CD4-positive, alpha-beta T cell (primary cell): ENCODE results near the gene SH2D1A. TPM values are rescaled to one million over a fixed set of nuclear protein-coding genes. Genes with fewer than 3 reads are reported as not detected.
A peak's percentile ranks its signal among the peaks of the same experiment; 100 is the strongest.

Experiments used
- ATAC-seq: fragments of 200-7000 bp; cut with Tn5 transposase; one replicate; pipeline ENCODE4 v1.10.0; 2022; ENCODE audit warnings: mild to moderate bottlenecking; ENCODE audit not compliant: poor library complexity
- CTCF ChIA-PET: fragments of 350-600 bp; sonication (Branson Sonifier 250); formaldehyde crosslinking; loops from one replicate; lab custom pipeline; 2021; ENCODE audit warnings: antibody characterized with exemption, inconsistent platforms; lab: Charles Lee
- POLR2A ChIA-PET: fragments of 350-600 bp; sonication (Branson Sonifier 250); formaldehyde crosslinking; loops from one replicate; lab custom pipeline; 2021; ENCODE audit warnings: antibody characterized with exemption, inconsistent platforms; lab: Charles Lee
- DNase-seq, 14 experiments: peaks; one replicate each; pipeline ENCODE4 v3.0.0-alpha.2; 2013 to 2020; ENCODE audit warnings: mixed read lengths in 2 of 14
- H3K27ac ChIP-seq, 2 donors: one replicate each; pipeline versions ENCODE4 v1.5.1 to v1.7.0; 2013; ENCODE audit warnings: low read length in 2 of 2, low read depth in 1 of 2, mild to moderate bottlenecking in 1 of 2
- H3K27me3 ChIP-seq, 2 experiments: 1 replicate in 1 of 2; 2 replicates in 1 of 2; pipeline versions ENCODE4 v1.6.1 to v1.7.0; 2013; ENCODE audit warnings: low read length in 2 of 2, control low read depth in 1 of 2, mild to moderate bottlenecking in 1 of 2, moderate library complexity in 1 of 2; ENCODE audit not compliant: insufficient read depth in 2 of 2, control insufficient read depth in 1 of 2
- H3K36me3 ChIP-seq: one replicate; pipeline ENCODE4 v1.6.1; 2013; ENCODE audit warnings: low read length, control low read depth; ENCODE audit not compliant: insufficient read depth
- H3K4me1 ChIP-seq: one replicate; pipeline ENCODE4 v1.6.1; 2013; ENCODE audit warnings: low read length, control low read depth; ENCODE audit not compliant: insufficient read depth
- H3K4me3 ChIP-seq: one replicate; pipeline ENCODE4 v1.5.1; 2013; ENCODE audit warnings: mild to moderate bottlenecking, low read length, moderate library complexity
- H3K9me3 ChIP-seq, 2 experiments: 1 replicate in 1 of 2; 2 replicates in 1 of 2; pipeline versions ENCODE4 v1.6.1 to v1.7.0; 2013; ENCODE audit warnings: low read length in 2 of 2, mild to moderate bottlenecking in 2 of 2, control low read depth in 1 of 2, moderate library complexity in 1 of 2; ENCODE audit not compliant: control insufficient read depth in 1 of 2, insufficient read depth in 1 of 2
- H3K27ac Mint-ChIP-seq: one replicate; pipeline ENCODE4 v1.8.0; 2020; ENCODE audit warnings: mixed read lengths
- H3K27me3 Mint-ChIP-seq: one replicate; pipeline ENCODE4 v1.8.0; 2021; ENCODE audit warnings: mixed read lengths
- H3K36me3 Mint-ChIP-seq: one replicate; pipeline ENCODE4 v1.8.0; 2021; ENCODE audit warnings: low read depth, mixed read lengths
- H3K4me1 Mint-ChIP-seq: one replicate; pipeline ENCODE4 v1.8.0; 2021; ENCODE audit warnings: low read depth, mixed read lengths
- H3K4me3 Mint-ChIP-seq: one replicate; pipeline ENCODE4 v1.8.0; 2020; ENCODE audit warnings: mild to moderate bottlenecking, mixed read lengths
- H3K9me3 Mint-ChIP-seq: one replicate; pipeline ENCODE4 v1.8.0; 2020; ENCODE audit warnings: mixed read lengths
- CTCF ChIP-seq: fragments of 200-600 bp; IDR thresholded peaks from one replicate; pipeline ENCODE4 v1.8.0; 2022; ENCODE audit warnings: antibody characterized with exemption, mild to moderate bottlenecking
- intact Hi-C, 2 experiments: fragments of 100-400 bp; cut with DNase I in 1 of 2; cut with micrococcal nuclease in 1 of 2; formaldehyde crosslinking; loops; one replicate each; pipeline versions ENCODE4 v1.15.1 to v1.9.0; 2023 to 2025; cut with DNase I, micrococcal nuclease
- total RNA-seq, 174 experiments: library from RNA in 2 of 174; stranded (reverse) in 2 of 174; gene quantifications; one replicate each; pipeline ENCODE4 v1.2.3 and lab custom pipeline; 2021 to 2026

The SH2D1A gene
- total RNA-seq, 2 experiments from 2014 or later: 39.6 to 41.5 TPM

- Mint-ChIP-seq H3K27ac (peak overlapping the region; percentile 12), H3K4me1 (peaks cover 24% of the 10 kb centered on the region), H3K36me3 (no peaks in the 10 kb centered on the region), H3K9me3 (no peaks in the 10 kb centered on the region), H3K4me3 (no peak overlapping the region), H3K27me3 (no peaks in the 10 kb centered on the region)
- Histone ChIP-seq H3K4me1 (peaks cover 5% of the 10 kb centered on the region), H3K27me3 (no peaks in the 10 kb centered on the region), H3K36me3 (no peaks in the 10 kb centered on the region), H3K4me3 (no peak overlapping the region), H3K9me3 (peaks cover 0 to 7% of the 10 kb centered on the region in 2 experiments), H3K27ac (no peak overlapping the region)
- DNase-seq (no peak), ATAC-seq (no peak)
- intact Hi-C loops: loop anchor here in 1 of 2 experiments (5.0 kb wide), 1 partner anchor 42 kb away; no protein-coding TSS in a partner anchor
- ChIA-PET POLR2A (interaction anchor here (1.6 kb wide), 1 partner anchor 10 kb away, joined by 4 read pairs; the partner anchor contains the start of gene SH2D1A), CTCF (no interaction called here)
- no peak for TF ChIP-seq CTCF
Measured at GRCh38 chrX:124335598-124335997, 10.8 kb upstream of the SH2D1A start.

- DNase-seq (no peak), ATAC-seq (no peak)
- no peak overlapping the region for H3K27ac ChIP-seq
- Mint-ChIP-seq H3K27me3 (no peaks in the 10 kb centered on the region), H3K9me3 (no peaks in the 10 kb centered on the region), H3K4me3 (no peak overlapping the region), H3K4me1 (peaks cover 41% of the 10 kb centered on the region), H3K27ac (no peak overlapping the region), H3K36me3 (no peaks in the 10 kb centered on the region)
- intact Hi-C loops: loop anchor here in 1 of 2 experiments (5.0 kb wide), 1 partner anchor 39 kb away; no protein-coding TSS in a partner anchor
- H3K27me3 ChIP-seq: no peaks in the 10 kb centered on the region
- POLR2A ChIA-PET: interaction anchor here (1.2 kb wide), 1 partner anchor 9 kb away, joined by 5 read pairs; no protein-coding TSS in a partner anchor
- TF ChIP-seq CTCF: no peak
- H3K4me3 ChIP-seq: no peak overlapping the region
- H3K36me3 ChIP-seq: no peaks in the 10 kb centered on the region
- H3K9me3 ChIP-seq: peaks cover 0 to 4% of the 10 kb centered on the region in 2 experiments
- H3K4me1 ChIP-seq: peaks cover 17% of the 10 kb centered on the region
- CTCF ChIA-PET: no interaction called here
Measured at GRCh38 chrX:124337916-124338315, 8.4 kb upstream of the SH2D1A start.

- Histone ChIP-seq H3K4me3 (no peak overlapping the region), H3K36me3 (no peaks in the 10 kb centered on the region), H3K9me3 (no peaks in the 10 kb centered on the region), H3K27me3 (no peaks in the 10 kb centered on the region), H3K4me1 (peaks cover 22% of the 10 kb centered on the region), H3K27ac (no peak overlapping the region)
- CTCF ChIA-PET: no interaction called here
- TF ChIP-seq CTCF: no peak
- DNase-seq: peak in 8 of 14 experiments; percentile 4 to 80 (median 38)
- intact Hi-C loops: loop anchor here in 1 of 2 experiments (5.0 kb wide), 1 partner anchor 38 kb away; no protein-coding TSS in a partner anchor
- Mint-ChIP-seq H3K9me3 (no peaks in the 10 kb centered on the region), H3K4me1 (peaks cover 51% of the 10 kb centered on the region), H3K27ac (peak overlapping the region; percentile 87), H3K4me3 (peak overlapping the region; percentile 25), H3K36me3 (no peaks in the 10 kb centered on the region), H3K27me3 (no peaks in the 10 kb centered on the region)
- ATAC-seq: peak; percentile 75
- POLR2A ChIA-PET: interaction anchor here (1.2 to 1.8 kb wide), 3 partner anchors 10 to 121 kb away, joined by 5 to 10 read pairs (median 6); no protein-coding TSS in a partner anchor
Measured at GRCh38 chrX:124338733-124339514, 7.4 kb upstream of the SH2D1A start.
